Activated CD8-positive, alpha-beta memory T cell treated with anti-CD3 and anti-CD28 coated beads, Interleukin-2, amount 50 U/mL, for 1 hour (primary cell): ENCODE data around the gene UBXN10.

Source experiments
- DNase-seq: peaks from one replicate; pipeline ENCODE4 v3.0.0-alpha.2; 2020; ENCODE audit errors: extremely low read depth

The UBXN10 gene, protein sequence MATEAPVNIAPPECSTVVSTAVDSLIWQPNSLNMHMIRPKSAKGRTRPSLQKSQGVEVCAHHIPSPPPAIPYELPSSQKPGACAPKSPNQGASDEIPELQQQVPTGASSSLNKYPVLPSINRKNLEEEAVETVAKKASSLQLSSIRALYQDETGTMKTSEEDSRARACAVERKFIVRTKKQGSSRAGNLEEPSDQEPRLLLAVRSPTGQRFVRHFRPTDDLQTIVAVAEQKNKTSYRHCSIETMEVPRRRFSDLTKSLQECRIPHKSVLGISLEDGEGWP

GRCh38 chr1:20185834-20186782 lies at the start of gene UBXN10, which contains the start of gene PLA2G2C:
Gene UBXN10 (plus strand): TSS chr1:20186096. CDS start chr1:20190562, 4,466 bp downstream.
Gene PLA2G2C (minus strand): TSS chr1:20186518. CDS start chr1:20177363, 9,155 bp downstream.
- no peak for DNase-seq

DNA sequence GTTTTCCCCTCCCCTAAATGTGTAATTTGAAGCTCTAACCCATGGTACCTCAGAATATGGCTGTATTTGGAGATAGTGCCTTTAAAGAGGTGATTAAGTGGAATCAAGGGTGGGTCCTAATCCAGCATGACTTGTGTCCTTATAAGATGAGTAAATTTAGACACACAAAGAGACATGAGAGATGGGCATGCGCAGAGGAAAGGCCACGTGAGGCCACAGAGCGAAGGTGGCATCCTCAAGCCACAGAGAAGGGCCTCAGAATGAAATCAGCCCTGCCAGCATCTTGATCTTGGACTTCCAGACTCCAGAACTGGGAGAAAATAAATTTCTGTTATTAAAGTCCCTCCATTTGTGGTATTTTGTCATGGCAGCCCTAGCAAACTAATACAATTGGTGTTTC lies 49.6 kb upstream of the UBXN10 start:
- no peak for DNase-seq

GRCh38 chr1:20137055-20137454 lies 48.8 kb upstream of the UBXN10 start:
- no peak for DNase-seq

GRCh38 chr1:20137604-20138003 lies 48.3 kb upstream of the UBXN10 start:
- DNase-seq: no peak

DNA sequence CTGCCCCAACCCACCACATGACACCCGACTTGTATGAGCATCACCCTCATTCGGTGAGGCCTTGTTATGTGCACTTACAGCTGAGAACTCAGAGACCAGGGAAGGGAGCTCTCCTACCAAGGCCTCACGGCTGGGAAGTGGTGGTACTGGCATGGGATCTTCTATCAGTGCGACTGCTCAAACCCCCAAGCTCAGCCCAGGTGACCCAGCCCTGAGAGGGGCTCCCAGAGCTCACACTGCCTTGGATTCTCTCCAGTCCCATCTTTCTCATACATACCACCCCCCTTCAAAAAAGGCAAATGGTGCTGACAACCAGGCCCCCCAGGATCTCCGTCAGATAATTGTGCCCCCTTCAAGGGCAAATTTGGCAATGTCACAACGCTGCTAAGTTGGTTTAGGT lies 47.5 kb upstream of the UBXN10 start:
- no peak for DNase-seq

- DNase-seq: no peak
Observed at GRCh38 chr1:20138961-20139550, 46.8 kb upstream of the UBXN10 start, which contains the start of gene PLA2G2F. Gene PLA2G2F (plus strand): TSS chr1:20139323. CDS start chr1:20139428, 105 bp downstream.

DNA sequence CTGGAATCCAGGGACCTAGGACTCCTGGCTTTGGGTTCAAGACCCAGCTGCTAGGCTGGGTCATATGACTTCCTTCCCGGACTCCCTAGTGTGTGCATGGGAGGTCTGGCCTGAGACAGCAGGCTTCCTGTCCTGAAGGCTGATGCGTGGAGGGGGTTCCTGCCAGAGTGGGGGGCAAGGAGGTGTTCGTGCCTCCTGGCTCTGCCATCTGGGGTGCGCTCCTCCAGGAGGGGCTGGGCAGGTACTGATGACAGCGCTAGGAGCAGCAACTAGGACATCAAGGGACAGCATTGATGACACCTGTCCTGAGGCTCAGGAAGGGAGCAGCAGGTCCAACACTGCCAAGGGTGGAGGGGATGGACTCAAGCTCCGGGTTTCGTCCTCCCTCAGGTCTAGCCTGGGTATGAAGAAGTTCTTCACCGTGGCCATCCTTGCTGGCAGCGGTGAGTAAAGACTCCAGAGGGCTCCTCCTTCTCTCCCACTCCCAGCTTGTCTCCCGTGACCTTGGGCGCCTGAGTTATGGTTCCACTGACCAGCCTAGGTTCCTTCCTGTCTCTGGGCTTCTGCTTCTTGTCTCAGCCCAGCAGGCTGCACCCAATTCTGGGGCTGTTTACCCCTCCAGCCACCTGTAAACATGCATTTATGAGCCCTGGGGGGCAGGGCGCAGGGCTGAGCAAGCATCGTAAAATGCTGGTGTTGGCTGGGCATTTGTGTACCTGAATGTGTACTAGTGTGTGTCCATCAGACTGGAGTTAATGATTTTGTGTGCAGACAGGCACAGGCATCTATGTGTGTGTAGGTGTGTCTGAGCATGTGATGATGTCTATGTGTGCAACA lies 45.9 kb upstream of the UBXN10 start:
- no peak for DNase-seq

DNA sequence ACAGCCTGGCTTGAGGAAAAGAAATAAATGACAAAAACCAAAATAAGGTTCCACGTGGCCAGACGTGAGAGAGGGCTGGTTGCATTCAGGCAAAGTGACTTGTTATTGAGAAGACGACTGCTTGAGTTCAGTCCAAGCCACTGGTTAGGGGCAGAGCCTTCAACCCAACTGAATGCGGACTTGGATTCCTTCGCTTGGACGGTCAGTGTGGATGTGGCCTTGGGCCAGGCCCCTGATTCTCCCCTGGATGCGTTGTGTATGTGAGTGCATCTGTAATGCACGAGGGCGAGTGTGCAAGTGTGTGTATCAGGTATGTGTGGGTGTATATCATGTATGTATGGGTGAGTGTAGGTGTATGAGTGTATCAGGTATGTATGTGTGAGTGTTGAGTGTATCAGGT lies 44.9 kb upstream of the UBXN10 start:
- DNase-seq: no peak

- no peak for DNase-seq
Observed at GRCh38 chr1:20141466-20141865, 44.4 kb upstream of the UBXN10 start.

- no peak for DNase-seq
Observed at GRCh38 chr1:20142001-20142710, 43.7 kb upstream of the UBXN10 start.

GRCh38 chr1:20143318-20143717 lies 42.6 kb upstream of the UBXN10 start:
- DNase-seq: no peak

DNA sequence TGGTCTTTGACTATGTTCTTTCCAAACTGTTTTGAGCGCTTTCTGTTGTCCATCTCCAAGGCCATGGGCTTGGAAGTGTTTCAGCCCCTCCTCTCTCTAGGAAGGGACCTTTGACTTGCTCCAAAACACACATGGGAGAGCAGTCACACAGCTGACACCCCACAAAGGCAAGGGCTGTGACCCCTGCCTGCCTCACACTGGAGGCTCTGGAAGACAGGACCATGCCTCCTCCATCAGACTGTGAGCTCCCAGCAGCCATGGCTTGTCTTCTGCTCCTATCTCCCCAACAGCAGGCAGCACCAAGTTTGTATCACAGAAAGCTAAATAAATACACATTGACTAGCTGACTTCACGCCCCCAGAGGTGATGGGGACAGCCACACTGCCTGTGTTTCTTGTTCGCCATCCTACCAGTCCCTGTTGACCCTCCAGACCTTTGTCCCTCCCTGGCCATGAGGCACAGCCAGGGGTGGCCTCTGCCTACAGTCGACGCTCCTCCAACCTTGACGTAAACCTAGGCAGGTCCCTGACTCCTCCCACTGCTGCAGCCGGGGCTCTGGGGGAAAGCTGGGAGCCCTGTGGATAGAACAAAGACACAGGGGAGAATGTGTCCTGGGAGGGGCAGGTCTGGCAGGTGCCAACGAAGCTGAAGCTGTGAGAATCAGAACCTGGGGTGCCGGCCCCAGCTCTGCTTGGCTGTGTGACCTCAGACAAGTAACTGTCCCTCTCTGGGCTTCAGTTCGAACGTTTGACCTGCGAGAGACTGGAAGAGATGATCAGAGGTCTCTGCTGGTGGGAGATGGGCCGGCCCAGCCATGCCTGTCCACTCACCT lies 41.9 kb upstream of the UBXN10 start:
- no peak for DNase-seq

GRCh38 chr1:20147846-20148570 lies 37.9 kb upstream of the UBXN10 start:
- no peak for DNase-seq

- DNase-seq: no peak
Observed at GRCh38 chr1:20148571-20149500, 37.1 kb upstream of the UBXN10 start.

DNA sequence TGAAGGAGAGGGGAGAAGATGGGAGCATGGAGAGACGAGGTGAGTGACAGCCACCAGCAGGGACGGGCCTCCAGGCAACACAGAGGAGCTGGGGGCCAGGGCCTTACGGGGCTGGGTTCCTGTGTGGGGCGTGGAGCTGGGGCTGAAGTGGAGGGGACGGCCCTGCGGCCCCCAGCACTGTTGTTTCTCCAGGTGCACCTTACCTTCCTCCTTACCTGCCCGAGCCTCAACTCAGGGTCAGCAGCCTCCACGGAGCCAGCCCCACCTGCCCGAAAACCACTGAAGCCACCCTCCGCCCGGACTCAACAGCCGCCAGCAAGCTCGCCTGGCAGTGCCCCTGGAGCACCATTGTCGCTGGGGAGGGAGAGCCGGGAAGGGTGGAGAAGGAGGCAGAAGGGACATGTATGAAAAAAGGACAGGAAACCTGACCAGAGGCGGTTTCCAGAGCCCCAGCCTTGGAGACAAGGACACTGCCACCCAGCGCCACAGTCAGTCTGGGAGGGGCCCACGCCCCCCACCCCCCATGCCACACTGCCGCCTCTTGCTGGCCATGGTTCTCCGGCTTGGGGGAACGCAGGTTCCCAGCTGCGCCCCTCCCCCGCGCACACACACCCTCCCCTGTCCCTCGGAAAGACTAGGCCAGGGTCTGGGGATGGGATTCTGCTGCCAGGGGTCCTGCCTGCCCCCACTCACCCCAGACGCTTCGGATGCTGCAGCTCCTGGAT lies 36.1 kb upstream of the UBXN10 start:
- DNase-seq: no peak

- DNase-seq: no peak
Observed at GRCh38 chr1:20150326-20150705, 35.6 kb upstream of the UBXN10 start.

GRCh38 chr1:20150969-20151368 lies 34.9 kb upstream of the UBXN10 start:
- DNase-seq: no peak
